Measurements from ENCODE around the gene IFT25.
"Not testable (repeated sequence)": the region's sequence is repeated elsewhere in the genome, so short reads cannot be mapped to it uniquely, and the experiment has no call there.

IFT25 gene

GRCh38 chr1:53883600-53883999, 61.9 kb downstream of the IFT25 start:
- DNase-seq, result not testable (repeated sequence)

DNA sequence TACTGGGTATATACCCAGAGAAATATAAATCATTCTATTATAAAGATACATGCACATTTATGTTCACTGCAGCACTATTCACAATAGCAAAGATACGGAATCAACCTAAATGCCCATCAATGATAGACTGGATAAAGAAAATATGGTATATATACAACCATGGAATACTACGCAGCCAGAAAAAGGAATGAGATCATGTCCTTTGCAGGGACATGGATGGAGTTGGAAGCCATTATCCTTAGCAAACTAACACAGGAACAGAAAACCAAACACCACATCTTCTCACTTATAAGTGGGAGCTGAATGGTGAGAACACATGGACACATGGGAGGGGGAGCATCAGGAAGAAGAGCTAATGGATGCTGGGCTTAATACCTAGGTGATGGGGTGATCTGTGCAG, 63.6 kb downstream of the IFT25 start:
- DNase-seq, result not testable (repeated sequence)

GRCh38 chr1:53878492-53879105, 66.9 kb downstream of the IFT25 start:
- peak; percentile 8 to 83 (median 61) for DNase-seq

- not testable (repeated sequence) for DNase-seq
Observed at GRCh38 chr1:53875150-53875549, 70.3 kb downstream of the IFT25 start.

- DNase-seq, result no peak
Observed at GRCh38 chr1:53871773-53872484, 73.6 kb downstream of the IFT25 start.
